ENCODE data around the gene PRCC. TPM values are rescaled to one million over a fixed set of nuclear protein-coding genes. Genes with fewer than 3 reads are reported as not detected.

The PRCC gene
- total and polyA plus RNA-seq, 10 donors = 39.1 to 64.6 (median 55.7) TPM

GRCh38 chr1:156794506-156795373 lies 27.4 kb downstream of the PRCC start:
- H3K27ac ChIP-seq = peak overlapping the region in 3 of 8 donors; percentile 17 to 59 (median 37)
- H3K27me3 ChIP-seq (replicated peaks in 1 of 7) = no peaks in the 10 kb centered on the region
- DNase-seq = no peak
- no peak overlapping the region for H3K4me3 ChIP-seq
- peaks cover 2 to 100% (median 92%) of the 10 kb centered on the region in 6 donors for H3K36me3 ChIP-seq
- H3K9me3 ChIP-seq = no peaks in the 10 kb centered on the region
- TF ChIP-seq POLR2AphosphoS5 (IDR thresholded peaks at IDR 0.05) (no peak), POLR2A (IDR thresholded peaks at IDR 0.05) (no peak), CTCF (IDR thresholded peaks at IDR 0.05 in 8 of 11, conservative IDR thresholded peaks at IDR 0.05 in 3 of 11) (no peak)
- intact Hi-C loops (cut with DNase I; ENCODE audit: low total_unique reads) = no loop called here
- peaks cover 0 to 29% (median 14%) of the 10 kb centered on the region in 6 donors for H3K4me1 ChIP-seq
- 72 to 78% (median 73%) methylated on average over 7 of the region's 7 CpGs for WGBS, 5 donors

- intact Hi-C loops (cut with DNase I; ENCODE audit: low total_unique reads) = no loop called here
- WGBS, 5 donors = 72 to 99% (median 85%) methylated on average over 5 of the region's 5 CpGs
Observed at GRCh38 chr1:156795374-156795733, 28.0 kb downstream of the PRCC start.

GRCh38 chr1:156795787-156796186 lies 28.5 kb downstream of the PRCC start:
- Histone ChIP-seq H3K4me3 (no peak overlapping the region), H3K9me3 (no peaks in the 10 kb centered on the region), H3K27ac (peak overlapping the region in 5 of 8 donors; percentile 17 to 59 (median 35)), H3K27me3 (replicated peaks in 1 of 7) (no peaks in the 10 kb centered on the region), H3K36me3 (peaks cover 2 to 100% (median 94%) of the 10 kb centered on the region in 6 donors), H3K4me1 (peaks cover 0 to 29% (median 14%) of the 10 kb centered on the region in 6 donors)
- 37 to 56% (median 53%) methylated on average over 7 of the region's 7 CpGs for WGBS, 5 donors
- intact Hi-C loops (cut with DNase I; ENCODE audit: low total_unique reads) = no loop called here
- DNase-seq = no peak
- TF ChIP-seq POLR2AphosphoS5 (IDR thresholded peaks at IDR 0.05) (peak in 1 of 3 donors; percentile 40), POLR2A (IDR thresholded peaks at IDR 0.05) (no peak)

More at GRCh38 chr1:156795374-156795733, 28.0 kb downstream of the PRCC start:
- no peak for TF ChIP-seq POLR2AphosphoS5 (IDR thresholded peaks at IDR 0.05)
- no peak for TF ChIP-seq CTCF (IDR thresholded peaks at IDR 0.05 in 8 of 11, conservative IDR thresholded peaks at IDR 0.05 in 3 of 11)
- TF ChIP-seq POLR2A (IDR thresholded peaks at IDR 0.05) = no peak
- Histone ChIP-seq H3K36me3 (peaks cover 2 to 100% (median 95%) of the 10 kb centered on the region in 6 donors), H3K4me1 (peaks cover 0 to 29% (median 14%) of the 10 kb centered on the region in 6 donors), H3K27ac (peak overlapping the region in 6 of 8 donors; percentile 17 to 59 (median 28)), H3K4me3 (no peak overlapping the region), H3K27me3 (replicated peaks in 1 of 7) (no peaks in the 10 kb centered on the region), H3K9me3 (no peaks in the 10 kb centered on the region)
- no peak for DNase-seq

GRCh38 chr1:156796340-156797097 lies 29.2 kb downstream of the PRCC start:
- DNase-seq = no peak
- WGBS, 5 donors = 78 to 92% (median 86%) methylated on average over 8 of the region's 8 CpGs
- intact Hi-C loops (cut with DNase I; ENCODE audit: low total_unique reads) = no loop called here

More at GRCh38 chr1:156796340-156797097, 29.2 kb downstream of the PRCC start:
- peak in 1 of 11 experiments; percentile 3 for TF ChIP-seq CTCF (IDR thresholded peaks at IDR 0.05 in 8 of 11, conservative IDR thresholded peaks at IDR 0.05 in 3 of 11)
- TF ChIP-seq POLR2AphosphoS5 (IDR thresholded peaks at IDR 0.05) = no peak
- no peaks in the 10 kb centered on the region for H3K27me3 ChIP-seq (replicated peaks in 1 of 7)
- H3K4me1 ChIP-seq = peaks cover 0 to 33% (median 16%) of the 10 kb centered on the region in 6 donors
- H3K9me3 ChIP-seq = no peaks in the 10 kb centered on the region
- H3K4me3 ChIP-seq = no peak overlapping the region
- H3K27ac ChIP-seq = peak overlapping the region in 5 of 8 donors; percentile 17 to 59 (median 35)
- H3K36me3 ChIP-seq = peaks cover 2 to 100% (median 90%) of the 10 kb centered on the region in 6 donors

Data from spleen (tissue), 11 donors.